ENCODE data around the gene CDH4. TPM values are rescaled to one million over a fixed set of nuclear protein-coding genes. Genes with fewer than 3 reads are reported as not detected.
A peak's percentile ranks its signal among the peaks of the same experiment; 100 is the strongest.

Gene CDH4
- total and polyA plus RNA-seq, 2 of the 4 experiments (the other 2 are of a cell fraction), result 1.6 to 3.5 TPM

GRCh38 chr20:61369731-61370520 is 117.9 kb downstream of the CDH4 start:
- Histone ChIP-seq H3K4me2 (ENCODE audit: low read depth, low read length) (no peak overlapping the region), H3K9ac (ENCODE audit: low read depth, low read length) (no peak overlapping the region), H2BK5ac (ENCODE audit: low read depth, low read length, poor library complexity, severe bottlenecking) (no peak overlapping the region), H2BK20ac (ENCODE audit: low read depth, low read length) (no peak overlapping the region), H3K79me1 (ENCODE audit: low read depth in 1 of 2, low read length in 2 of 2) (0 out of 4 replicates have a peak, but pooled peaks cover 0 to under 1% of the 10 kb centered on the region in 2 experiments), H4K91ac (ENCODE audit: insufficient read depth, low read depth, low read length) (no peak overlapping the region), H2AK5ac (ENCODE audit: low read depth, low read length) (no peak overlapping the region), H3K9me3 (ENCODE audit: control insufficient read depth, insufficient read depth, low read length) (peaks cover 3% of the 10 kb centered on the region; the same call in 1 of the 2 replicates), H4K8ac (ENCODE audit: low read depth in 2 of 2, low read length in 2 of 2) (no peak overlapping the region), H2AK9ac (replicated peaks; ENCODE audit: low read depth, low read length, poor library complexity) (no peak overlapping the region), H2AFZ (replicated peaks; ENCODE audit: low read length, poor library complexity) (peak overlapping the region; percentile 33), H3K14ac (replicated peaks; ENCODE audit: low read depth, low read length) (no peak overlapping the region), H3K36me3 (ENCODE audit: control insufficient read depth, insufficient read depth, low read length) (no peaks in the 10 kb centered on the region), H3K4me3 (ENCODE audit: insufficient read depth, low read depth, low read length) (no peak overlapping the region), H2BK120ac (ENCODE audit: low read depth, low read length) (no peak overlapping the region), H3K23ac (ENCODE audit: low read depth, low read length) (no peak overlapping the region), H3K9me1 (ENCODE audit: insufficient read depth, low read length) (no peaks in the 10 kb centered on the region), H3K27me3 (ENCODE audit: control insufficient read depth, insufficient read depth, low read length) (no peaks in the 10 kb centered on the region), H3K4me1 (ENCODE audit: control insufficient read depth, insufficient read depth, low read length) (peaks cover 5% of the 10 kb centered on the region; the same call in 1 of the 2 replicates), H4K20me1 (ENCODE audit: insufficient read depth, low read length) (no peaks in the 10 kb centered on the region; the same call in 1 of the 2 replicates), H3K56ac (ENCODE audit: extremely low read depth, insufficient read depth, low read length) (no peak overlapping the region), H2BK15ac (ENCODE audit: low read depth, low read length) (no peak overlapping the region), H4K5ac (ENCODE audit: low read depth, low read length) (no peak overlapping the region), H3K27ac (ENCODE audit: insufficient read depth, low read length) (no peak overlapping the region), H3K18ac (ENCODE audit: low read depth, low read length) (no peak overlapping the region), H3K4ac (ENCODE audit: low read depth, low read length) (no peak overlapping the region)
- DNase-seq, result no peak
- no TSS peak for BruUV-seq (replicated peaks)
- intact Hi-C loops (cut with micrococcal nuclease) (no loop called here), dilution Hi-C loops (cut with HindIII; ENCODE audit: low sequenced_read_pairs, unreplicated experiment) (no loop called here), in situ Hi-C loops (cut with MboI; ENCODE audit: low sequenced_read_pairs) (no loop called here)
- ChIA-PET POLR2A (ENCODE audit: unreplicated experiment) (no interaction called here), CTCF (no interaction called here)
- ATAC-seq (ENCODE audit: low read depth), result no peak
- 93% methylated on average over 6 of the region's 13 CpGs; no CpG with 5 or more reads in 1 of the 2 experiments for WGBS, 2 experiments (ENCODE audit: extremely low coverage in 2 of 2, insufficient read length in 1 of 2)
- TF ChIP-seq RAD21 (IDR thresholded peaks at IDR 0.05; ENCODE audit: low read length) (no peak), RFX5 (IDR thresholded peaks at IDR 0.05; ENCODE audit: low read depth, low read length) (no peak), CHD1 (IDR thresholded peaks at IDR 0.05; ENCODE audit: low read depth, low read length) (no peak), ELK1 (IDR thresholded peaks at IDR 0.05; ENCODE audit: borderline replicate concordance, low read depth, low read length) (no peak), RCOR1 (IDR thresholded peaks at IDR 0.05; ENCODE audit: insufficient replicate concordance, low read length) (no peak), SMC3 (IDR thresholded peaks at IDR 0.05; ENCODE audit: low read depth, low read length) (no peak), USF2 (IDR thresholded peaks at IDR 0.05; ENCODE audit: low read depth, low read length) (no peak), NFE2L2 (IDR thresholded peaks at IDR 0.05; ENCODE audit: low read depth, low read length) (no peak), CEBPB (IDR thresholded peaks at IDR 0.05; ENCODE audit: low read depth, low read length) (no peak), CTCF (conservative IDR thresholded peaks at IDR 0.05; ENCODE audit: low read depth, low read length) (no peak), MXI1 (IDR thresholded peaks at IDR 0.05; ENCODE audit: borderline replicate concordance, low read depth, low read length) (no peak), MAFK (IDR thresholded peaks at IDR 0.05; ENCODE audit: low read depth, low read length) (no peak), MAZ (IDR thresholded peaks at IDR 0.05; ENCODE audit: borderline replicate concordance, low read depth, low read length) (no peak), FOS (IDR thresholded peaks at IDR 0.05; ENCODE audit: low read depth, low read length) (no peak), BHLHE40 (IDR thresholded peaks at IDR 0.05; ENCODE audit: low read depth, low read length) (no peak)

Measured in IMR-90 (cell line).